Ecto neural progenitor cell (in vitro differentiated cells): ENCODE results near the gene FRRS1L.

Source experiments
- DNase-seq: peaks from one replicate; pipeline ENCODE4 v3.0.0-alpha.2; 2018; ENCODE audit warnings: low spot score

FRRS1L gene

GRCh38 chr9:109176386-109176785 is 9.3 kb upstream of the FRRS1L start:
- DNase-seq, result no peak

GRCh38 chr9:109172935-109173334 is 5.9 kb upstream of the FRRS1L start:
- DNase-seq, result no peak

GRCh38 chr9:109171926-109172325 is 4.9 kb upstream of the FRRS1L start:
- no peak for DNase-seq

- DNase-seq, result no peak
Measured at GRCh38 chr9:109168170-109168569, 1.1 kb upstream of the FRRS1L start.

GRCh38 chr9:109167716-109168115 is 667 bp upstream of the FRRS1L start:
- DNase-seq, result no peak

GRCh38 chr9:109166171-109166770 is 778 bp downstream of the FRRS1L start:
- peak; percentile 68 for DNase-seq

GRCh38 chr9:109164042-109164441 is 3.0 kb downstream of the FRRS1L start:
- DNase-seq, result no peak

GRCh38 chr9:109163194-109163593 is 3.9 kb downstream of the FRRS1L start:
- DNase-seq, result no peak

GRCh38 chr9:109162677-109163076 is 4.4 kb downstream of the FRRS1L start:
- DNase-seq, result no peak

GRCh38 chr9:109161471-109161870 is 5.6 kb downstream of the FRRS1L start:
- DNase-seq, result peak; percentile 7

GRCh38 chr9:109159583-109159982 is 7.5 kb downstream of the FRRS1L start:
- DNase-seq, result no peak

- no peak for DNase-seq
Measured at GRCh38 chr9:109158651-109159050, 8.4 kb downstream of the FRRS1L start.

GRCh38 chr9:109156708-109157107 is 10.3 kb downstream of the FRRS1L start:
- no peak for DNase-seq

- DNase-seq, result no peak
Measured at GRCh38 chr9:109150925-109151545, 16.0 kb downstream of the FRRS1L start.

- DNase-seq, result no peak
Measured at GRCh38 chr9:109149722-109150121, 17.3 kb downstream of the FRRS1L start.

GRCh38 chr9:109149089-109149488 is 18.0 kb downstream of the FRRS1L start:
- no peak for DNase-seq

- DNase-seq, result no peak
Measured at GRCh38 chr9:109145051-109145450, 22.0 kb downstream of the FRRS1L start.

- no peak for DNase-seq
Measured at GRCh38 chr9:109143881-109144562, 23.0 kb downstream of the FRRS1L start.

- no peak for DNase-seq
Measured at GRCh38 chr9:109141375-109141774, 25.7 kb downstream of the FRRS1L start.

- no peak for DNase-seq
Measured at GRCh38 chr9:109139851-109140250, 27.2 kb downstream of the FRRS1L start.

- DNase-seq, result no peak
Measured at GRCh38 chr9:109138421-109138820, 28.6 kb downstream of the FRRS1L start.

- DNase-seq, result no peak
Measured at GRCh38 chr9:109134167-109134578, 32.9 kb downstream of the FRRS1L start.

- no peak for DNase-seq
Measured at GRCh38 chr9:109133533-109133932, 33.5 kb downstream of the FRRS1L start.
